Subcutaneous abdominal adipose tissue (tissue), 5 donors: ENCODE results near the gene NXPH1.

Experiments used
- H3K27ac ChIP-seq: one replicate; pipeline ENCODE4 v1.7.0; 2013; ENCODE audit warnings: low read depth, mild to moderate bottlenecking, inconsistent platforms, low read length, moderate library complexity
- H3K27me3 ChIP-seq, 5 donors: one replicate each; pipeline ENCODE4 v1.7.0; 2013; ENCODE audit warnings: low read length in 5 of 5, inconsistent platforms in 1 of 5; ENCODE audit not compliant: control insufficient read depth in 5 of 5, insufficient read depth in 4 of 5
- H3K36me3 ChIP-seq, 5 donors: one replicate each; pipeline ENCODE4 v1.7.0; 2013; ENCODE audit warnings: low read length in 5 of 5; ENCODE audit not compliant: control insufficient read depth in 5 of 5, insufficient read depth in 5 of 5
- H3K4me1 ChIP-seq, 5 donors: one replicate each; pipeline ENCODE4 v1.7.0; 2013; ENCODE audit warnings: low read length in 5 of 5, mild to moderate bottlenecking in 3 of 5, moderate library complexity in 1 of 5; ENCODE audit not compliant: control insufficient read depth in 5 of 5, insufficient read depth in 5 of 5
- H3K4me3 ChIP-seq, 5 donors: one replicate each; pipeline ENCODE4 v1.7.0; 2013; ENCODE audit warnings: low read length in 5 of 5, low read depth in 1 of 5
- H3K9ac ChIP-seq, 5 donors: one replicate each; pipeline ENCODE4 v1.7.0; 2013; ENCODE audit warnings: low read length in 5 of 5, mild to moderate bottlenecking in 4 of 5, moderate library complexity in 3 of 5
- H3K9me3 ChIP-seq, 5 donors: one replicate each; pipeline ENCODE4 v1.7.0; 2013; ENCODE audit warnings: low read length in 5 of 5; ENCODE audit not compliant: control insufficient read depth in 5 of 5
- donor health status: healthy.
- donor health status: healthy.
- donor health status: healthy.
- donor health status: healthy.
- donor health status: healthy.

The NXPH1 gene

GRCh38 chr7:8491544-8492489 lies 58.4 kb downstream of the NXPH1 start:
- Histone ChIP-seq H3K9me3 (no peaks in the 10 kb centered on the region), H3K9ac (no peak overlapping the region), H3K27ac (no peak overlapping the region), H3K4me3 (no peak overlapping the region), H3K36me3 (no peaks in the 10 kb centered on the region), H3K4me1 (no peaks in the 10 kb centered on the region), H3K27me3 (no peaks in the 10 kb centered on the region)

- Histone ChIP-seq H3K4me3 (no peak overlapping the region), H3K36me3 (no peaks in the 10 kb centered on the region), H3K4me1 (no peaks in the 10 kb centered on the region), H3K9ac (no peak overlapping the region), H3K9me3 (peaks cover 0 to 3% (median 0%) of the 10 kb centered on the region in 5 donors), H3K27ac (no peak overlapping the region), H3K27me3 (no peaks in the 10 kb centered on the region)
These were observed 65.7 kb downstream of the NXPH1 start for GRCh38 chr7:8499128-8499527.

- Histone ChIP-seq H3K9ac (no peak overlapping the region), H3K27me3 (no peaks in the 10 kb centered on the region), H3K9me3 (peaks cover 0 to 3% (median 0%) of the 10 kb centered on the region in 5 donors)
These were observed 66.9 kb downstream of the NXPH1 start for GRCh38 chr7:8500286-8500685.

GRCh38 chr7:8507566-8507965 lies 74.2 kb downstream of the NXPH1 start:
- H3K27ac ChIP-seq = no peak overlapping the region
- H3K9me3 ChIP-seq = peaks cover 0 to 3% (median 0%) of the 10 kb centered on the region in 5 donors
- peaks cover 0 to 3% (median 0%) of the 10 kb centered on the region in 5 donors for H3K27me3 ChIP-seq
- no peak overlapping the region for H3K4me3 ChIP-seq
- no peaks in the 10 kb centered on the region for H3K36me3 ChIP-seq
- H3K4me1 ChIP-seq = no peaks in the 10 kb centered on the region
- no peak overlapping the region for H3K9ac ChIP-seq

More at GRCh38 chr7:8500286-8500685, 66.9 kb downstream of the NXPH1 start:
- no peaks in the 10 kb centered on the region for H3K4me1 ChIP-seq
- no peaks in the 10 kb centered on the region for H3K36me3 ChIP-seq
- no peak overlapping the region for H3K4me3 ChIP-seq
- no peak overlapping the region for H3K27ac ChIP-seq

- H3K4me1 ChIP-seq = no peaks in the 10 kb centered on the region
- H3K27ac ChIP-seq = no peak overlapping the region
- H3K9me3 ChIP-seq = no peaks in the 10 kb centered on the region
- H3K27me3 ChIP-seq = peaks cover 0 to 3% (median 0%) of the 10 kb centered on the region in 5 donors
- no peak overlapping the region for H3K4me3 ChIP-seq
- H3K9ac ChIP-seq = no peak overlapping the region
- H3K36me3 ChIP-seq = no peaks in the 10 kb centered on the region
These were observed 76.2 kb downstream of the NXPH1 start for GRCh38 chr7:8509621-8510020.

GRCh38 chr7:8511855-8512254 lies 78.4 kb downstream of the NXPH1 start:
- Histone ChIP-seq H3K4me3 (no peak overlapping the region), H3K4me1 (peaks cover 0 to 5% (median 0%) of the 10 kb centered on the region in 5 donors), H3K9ac (no peak overlapping the region), H3K27me3 (peaks cover 0 to 3% (median 0%) of the 10 kb centered on the region in 5 donors), H3K27ac (no peak overlapping the region), H3K36me3 (no peaks in the 10 kb centered on the region), H3K9me3 (no peaks in the 10 kb centered on the region)

- Histone ChIP-seq H3K27ac (no peak overlapping the region), H3K4me3 (no peak overlapping the region), H3K36me3 (no peaks in the 10 kb centered on the region), H3K4me1 (peaks cover 0 to 5% (median 0%) of the 10 kb centered on the region in 5 donors), H3K9ac (no peak overlapping the region), H3K27me3 (no peaks in the 10 kb centered on the region), H3K9me3 (no peaks in the 10 kb centered on the region)
These were observed 81.5 kb downstream of the NXPH1 start for GRCh38 chr7:8514781-8515519.

- peaks cover 0 to 5% (median 0%) of the 10 kb centered on the region in 5 donors for H3K4me1 ChIP-seq
- no peaks in the 10 kb centered on the region for H3K9me3 ChIP-seq
- H3K27me3 ChIP-seq = no peaks in the 10 kb centered on the region
- no peak overlapping the region for H3K27ac ChIP-seq
- H3K9ac ChIP-seq = no peak overlapping the region
- H3K4me3 ChIP-seq = no peak overlapping the region
- no peaks in the 10 kb centered on the region for H3K36me3 ChIP-seq
These were observed 82.3 kb downstream of the NXPH1 start for GRCh38 chr7:8515640-8516185.

- Histone ChIP-seq H3K9me3 (no peaks in the 10 kb centered on the region), H3K27ac (no peak overlapping the region), H3K4me3 (no peak overlapping the region), H3K4me1 (peaks cover 0 to 5% (median 0%) of the 10 kb centered on the region in 5 donors), H3K36me3 (no peaks in the 10 kb centered on the region), H3K27me3 (no peaks in the 10 kb centered on the region), H3K9ac (no peak overlapping the region)
These were observed 83.6 kb downstream of the NXPH1 start for GRCh38 chr7:8516976-8517375.

- Histone ChIP-seq H3K9me3 (peaks cover 0 to 11% (median 2%) of the 10 kb centered on the region in 5 donors), H3K4me1 (no peaks in the 10 kb centered on the region), H3K27ac (no peak overlapping the region), H3K27me3 (no peaks in the 10 kb centered on the region), H3K9ac (no peak overlapping the region), H3K36me3 (no peaks in the 10 kb centered on the region), H3K4me3 (no peak overlapping the region)
These were observed 94.9 kb downstream of the NXPH1 start for GRCh38 chr7:8528311-8528710.
